ENCODE data around the gene GFY. TPM values are rescaled to one million over a fixed set of nuclear protein-coding genes. Genes with fewer than 3 reads are reported as not detected.

The GFY gene
- total RNA-seq, 1 donor from 2014 or later: not detected

DNA sequence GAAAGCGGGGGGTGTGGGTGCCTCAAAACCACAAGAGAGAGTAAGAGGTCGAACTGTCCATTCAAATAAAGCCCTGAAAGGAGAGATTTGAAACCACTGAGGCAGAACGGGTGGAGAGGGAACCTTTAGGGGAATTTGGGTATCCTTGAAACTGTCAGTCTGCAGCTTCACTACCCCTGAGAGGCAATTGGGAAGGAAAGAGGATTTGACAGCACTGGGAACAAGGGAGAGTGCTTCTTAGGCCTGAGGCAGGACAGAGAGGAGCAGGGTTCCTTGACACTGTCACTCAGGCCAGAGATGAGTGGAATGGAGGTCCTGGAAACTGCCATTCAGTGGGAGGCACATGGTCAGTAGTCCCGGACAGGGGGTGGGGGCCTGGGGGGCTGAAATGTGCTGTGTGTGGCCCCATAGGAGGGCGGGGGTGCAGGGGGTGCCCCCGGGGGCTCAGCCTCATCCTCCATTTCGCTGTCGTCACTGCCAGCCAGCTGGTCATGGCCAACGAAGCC is 5.0 kb downstream of the GFY start:
- TF ChIP-seq, protein P1, sequence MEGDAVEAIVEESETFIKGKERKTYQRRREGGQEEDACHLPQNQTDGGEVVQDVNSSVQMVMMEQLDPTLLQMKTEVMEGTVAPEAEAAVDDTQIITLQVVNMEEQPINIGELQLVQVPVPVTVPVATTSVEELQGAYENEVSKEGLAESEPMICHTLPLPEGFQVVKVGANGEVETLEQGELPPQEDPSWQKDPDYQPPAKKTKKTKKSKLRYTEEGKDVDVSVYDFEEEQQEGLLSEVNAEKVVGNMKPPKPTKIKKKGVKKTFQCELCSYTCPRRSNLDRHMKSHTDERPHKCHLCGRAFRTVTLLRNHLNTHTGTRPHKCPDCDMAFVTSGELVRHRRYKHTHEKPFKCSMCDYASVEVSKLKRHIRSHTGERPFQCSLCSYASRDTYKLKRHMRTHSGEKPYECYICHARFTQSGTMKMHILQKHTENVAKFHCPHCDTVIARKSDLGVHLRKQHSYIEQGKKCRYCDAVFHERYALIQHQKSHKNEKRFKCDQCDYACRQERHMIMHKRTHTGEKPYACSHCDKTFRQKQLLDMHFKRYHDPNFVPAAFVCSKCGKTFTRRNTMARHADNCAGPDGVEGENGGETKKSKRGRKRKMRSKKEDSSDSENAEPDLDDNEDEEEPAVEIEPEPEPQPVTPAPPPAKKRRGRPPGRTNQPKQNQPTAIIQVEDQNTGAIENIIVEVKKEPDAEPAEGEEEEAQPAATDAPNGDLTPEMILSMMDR (IDR thresholded peaks at IDR 0.05; ENCODE audit: insufficient read depth, low read depth, low read length): no peak
- TF ChIP-seq EZH2 (IDR thresholded peaks at IDR 0.05; ENCODE audit: insufficient read depth, low read length): no peak
- DNase-seq (ENCODE audit: low read depth) (no peak), FAIRE-seq (no peak)
- Mint-ChIP-seq H3K4me1 (ENCODE audit: low read depth, unreplicated experiment) (peaks cover 2% of the 10 kb centered on the region), H3K27me3 (ENCODE audit: low read depth, unreplicated experiment) (peaks cover 75% of the 10 kb centered on the region), H3K4me3 (ENCODE audit: unreplicated experiment) (no peak overlapping the region), H3K9me3 (ENCODE audit: unreplicated experiment) (peaks cover 7% of the 10 kb centered on the region), H3K36me3 (ENCODE audit: low read depth, unreplicated experiment) (no peaks in the 10 kb centered on the region), H3K27ac (ENCODE audit: unreplicated experiment) (no peak overlapping the region)
- Histone ChIP-seq H3K4me2 (ENCODE audit: low read length) (no peak overlapping the region), H4K20me1 (ENCODE audit: insufficient read depth, low read length) (no peaks in the 10 kb centered on the region), H3K4me3 (ENCODE audit: insufficient read depth, low read depth, low read length) (no peak overlapping the region), H3K4me1 (ENCODE audit: insufficient read depth, low read length) (no peaks in the 10 kb centered on the region), H3K9ac (ENCODE audit: low read length) (no peak overlapping the region), H2AFZ (ENCODE audit: low read depth, low read length) (no peak overlapping the region), H3K27me3 (ENCODE audit: insufficient read depth, low read length) (peaks cover 85% of the 10 kb centered on the region), H3K36me3 (ENCODE audit: insufficient read depth, low read length) (no peaks in the 10 kb centered on the region), H3K79me2 (ENCODE audit: insufficient read depth, low read length) (no peaks in the 10 kb centered on the region), H3K27ac (ENCODE audit: low read depth, low read length) (no peak overlapping the region), H3K9me3 (ENCODE audit: insufficient read depth, low read depth, low read length) (peaks cover 5% of the 10 kb centered on the region)

- DNase-seq (ENCODE audit: low read depth) (no peak), FAIRE-seq (no peak)
- Histone ChIP-seq H3K79me2 (ENCODE audit: insufficient read depth, low read length) (no peaks in the 10 kb centered on the region), H3K4me2 (ENCODE audit: low read length) (no peak overlapping the region), H3K4me1 (ENCODE audit: insufficient read depth, low read length) (no peaks in the 10 kb centered on the region), H3K9ac (ENCODE audit: low read length) (no peak overlapping the region), H2AFZ (ENCODE audit: low read depth, low read length) (no peak overlapping the region), H3K9me3 (ENCODE audit: insufficient read depth, low read depth, low read length) (peaks cover 6% of the 10 kb centered on the region), H3K4me3 (ENCODE audit: insufficient read depth, low read depth, low read length) (no peak overlapping the region), H4K20me1 (ENCODE audit: insufficient read depth, low read length) (no peaks in the 10 kb centered on the region), H3K27ac (ENCODE audit: low read depth, low read length) (no peak overlapping the region), H3K36me3 (ENCODE audit: insufficient read depth, low read length) (no peaks in the 10 kb centered on the region), H3K27me3 (ENCODE audit: insufficient read depth, low read length) (peaks cover 85% of the 10 kb centered on the region)
- H3K27ac Mint-ChIP-seq (ENCODE audit: unreplicated experiment): no peak overlapping the region
- H3K27me3 Mint-ChIP-seq (ENCODE audit: low read depth, unreplicated experiment): peaks cover 75% of the 10 kb centered on the region
- H3K4me1 Mint-ChIP-seq (ENCODE audit: low read depth, unreplicated experiment): peaks cover 2% of the 10 kb centered on the region
- H3K36me3 Mint-ChIP-seq (ENCODE audit: low read depth, unreplicated experiment): no peaks in the 10 kb centered on the region
- TF ChIP-seq, protein P1 (IDR thresholded peaks at IDR 0.05; ENCODE audit: insufficient read depth, low read depth, low read length): no peak
- peak; percentile 58 for TF ChIP-seq EZH2 (IDR thresholded peaks at IDR 0.05; ENCODE audit: insufficient read depth, low read length)
- H3K4me3 Mint-ChIP-seq (ENCODE audit: unreplicated experiment): no peak overlapping the region
- peaks cover 7% of the 10 kb centered on the region for H3K9me3 Mint-ChIP-seq (ENCODE audit: unreplicated experiment)
Measured at GRCh38 chr19:49430678-49431329, 5.6 kb downstream of the GFY start.

DNA sequence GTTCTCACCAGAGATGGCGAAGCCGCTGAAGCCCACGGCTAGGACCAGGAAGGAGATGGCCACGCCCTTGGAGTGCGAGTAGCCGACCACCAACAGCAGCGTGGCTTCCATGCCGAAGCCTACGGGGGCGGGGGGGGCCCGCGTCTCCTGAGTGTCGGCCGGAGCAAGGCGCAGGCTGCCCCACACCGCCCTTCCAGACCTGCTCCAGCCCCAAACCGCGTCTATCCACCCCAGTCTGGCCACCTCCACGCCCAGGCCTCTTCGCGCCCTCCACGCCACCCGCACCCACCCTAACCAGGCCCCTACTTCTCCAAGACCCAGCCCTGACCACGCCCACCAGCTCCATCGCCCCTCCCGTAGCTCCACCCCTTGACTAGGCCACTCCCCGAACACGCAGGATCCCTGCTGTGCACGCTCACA is 6.2 kb downstream of the GFY start:
- no peaks in the 10 kb centered on the region for H4K20me1 ChIP-seq (ENCODE audit: insufficient read depth, low read length)
- DNase-seq (ENCODE audit: low read depth) (no peak), FAIRE-seq (no peak)
- no peak overlapping the region for H3K4me3 ChIP-seq (ENCODE audit: insufficient read depth, low read depth, low read length)
- no peak overlapping the region for H2AFZ ChIP-seq (ENCODE audit: low read depth, low read length)
- H3K27me3 Mint-ChIP-seq (ENCODE audit: low read depth, unreplicated experiment): peaks cover 75% of the 10 kb centered on the region
- H3K4me2 ChIP-seq (ENCODE audit: low read length): no peak overlapping the region
- no peak overlapping the region for H3K27ac Mint-ChIP-seq (ENCODE audit: unreplicated experiment)
- no peaks in the 10 kb centered on the region for H3K4me1 ChIP-seq (ENCODE audit: insufficient read depth, low read length)
- peaks cover 7% of the 10 kb centered on the region for H3K9me3 ChIP-seq (ENCODE audit: insufficient read depth, low read depth, low read length)
- H3K27me3 ChIP-seq (ENCODE audit: insufficient read depth, low read length): peaks cover 85% of the 10 kb centered on the region
- H3K36me3 ChIP-seq (ENCODE audit: insufficient read depth, low read length): no peaks in the 10 kb centered on the region
- TF ChIP-seq, protein P1 (IDR thresholded peaks at IDR 0.05; ENCODE audit: insufficient read depth, low read depth, low read length): no peak
- TF ChIP-seq EZH2 (IDR thresholded peaks at IDR 0.05; ENCODE audit: insufficient read depth, low read length): no peak
- H3K27ac ChIP-seq (ENCODE audit: low read depth, low read length): no peak overlapping the region
- peaks cover 11% of the 10 kb centered on the region for H3K9me3 Mint-ChIP-seq (ENCODE audit: unreplicated experiment)
- no peaks in the 10 kb centered on the region for H3K36me3 Mint-ChIP-seq (ENCODE audit: low read depth, unreplicated experiment)
- peaks cover 2% of the 10 kb centered on the region for H3K4me1 Mint-ChIP-seq (ENCODE audit: low read depth, unreplicated experiment)
- no peak overlapping the region for H3K4me3 Mint-ChIP-seq (ENCODE audit: unreplicated experiment)
- H3K9ac ChIP-seq (ENCODE audit: low read length): no peak overlapping the region
- H3K79me2 ChIP-seq (ENCODE audit: insufficient read depth, low read length): no peaks in the 10 kb centered on the region

Measured in astrocyte (in vitro differentiated cells and primary cell).